GM12891 (cell line): ENCODE data around the gene GP1BB.
A peak's percentile ranks its signal among the peaks of the same experiment; 100 is the strongest.

ENCODE experiments used
- DNase-seq: peaks from one replicate; pipeline ENCODE4 v3.0.0; 2011; ENCODE audit warnings: low spot score; ENCODE audit not compliant: insufficient read length
- FAIRE-seq: peaks from 2 replicates; lab custom pipeline; 2011; peaks lifted over from hg19 to GRCh38; lab: Jason Lieb, UNC
- PAX5 ChIP-seq: IDR thresholded peaks from 2 replicates; pipeline ENCODE4 v1.6.1; 2011; ENCODE audit warnings: low read length, moderate library complexity, mild to moderate bottlenecking; ENCODE audit not compliant: insufficient read depth, severe bottlenecking
- POLR2A ChIP-seq: IDR thresholded peaks from 2 replicates; pipeline ENCODE4 v1.6.1; 2011; ENCODE audit warnings: low read depth, low read length, control low read depth
- POLR2AphosphoS5 ChIP-seq: IDR thresholded peaks from 2 replicates; pipeline ENCODE4 v1.6.1; 2011; ENCODE audit warnings: low read depth, low read length, control low read depth
- POU2F2 ChIP-seq: IDR thresholded peaks from 2 replicates; pipeline ENCODE4 v1.6.1; 2011; ENCODE audit warnings: low read depth, mild to moderate bottlenecking, control low read depth, low read length, moderate library complexity
- SPI1 ChIP-seq: IDR thresholded peaks from 2 replicates; pipeline ENCODE4 v1.6.1; 2011; ENCODE audit warnings: low read depth, low read length, control low read depth
- TAF1 ChIP-seq: IDR thresholded peaks from 2 replicates; pipeline ENCODE4 v1.6.1; 2011; ENCODE audit warnings: low read depth, low read length, control low read depth

The GP1BB gene

GRCh38 chr22:19757140-19757984 lies 34.0 kb downstream of the GP1BB start:
- DNase-seq (no peak), FAIRE-seq (no peak)
- TF ChIP-seq POLR2A: no peak
- no peak for TF ChIP-seq TAF1
- TF ChIP-seq SPI1: peak; percentile 34

- no peak for TF ChIP-seq SPI1
- DNase-seq: no peak
- no peak for FAIRE-seq
These were observed 34.9 kb downstream of the GP1BB start for GRCh38 chr22:19757985-19758895.

GRCh38 chr22:19758896-19759426 lies 35.6 kb downstream of the GP1BB start:
- no peak for DNase-seq
- TF ChIP-seq TAF1 (no peak), PAX5 (no peak), POU2F2 (no peak), POLR2A (no peak), POLR2AphosphoS5 (no peak), SPI1 (no peak)
- no peak for FAIRE-seq

- TF ChIP-seq SPI1 (no peak), PAX5 (no peak), POLR2AphosphoS5 (no peak), TAF1 (no peak), POU2F2 (no peak), POLR2A (no peak)
- FAIRE-seq: no peak
- no peak for DNase-seq
These were observed 36.2 kb downstream of the GP1BB start for GRCh38 chr22:19759427-19760057.

- DNase-seq: no peak
- FAIRE-seq: no peak
- TF ChIP-seq SPI1 (no peak), POLR2A (no peak), TAF1 (no peak), POU2F2 (no peak)
These were observed 37.0 kb downstream of the GP1BB start, which contains the start of gene TBX1 for GRCh38 chr22:19760058-19760950. TSS of gene TBX1 (plus strand) at chr22:19760778. CDS start at chr22:19760844, 66 bp downstream.

GRCh38 chr22:19760951-19761724 lies 37.8 kb downstream of the GP1BB start:
- FAIRE-seq (no peak), DNase-seq (no peak)
- TF ChIP-seq SPI1 (no peak), POLR2AphosphoS5 (no peak), TAF1 (no peak), POLR2A (no peak), PAX5 (no peak), POU2F2 (no peak)

GRCh38 chr22:19761725-19762567 lies 38.6 kb downstream of the GP1BB start:
- no peak for TF ChIP-seq SPI1
- no peak for FAIRE-seq

More at GRCh38 chr22:19761725-19762567, 38.6 kb downstream of the GP1BB start:
- no peak for DNase-seq
